NCI-H2196 treated with DMSO at 0.1 percent for 48 hours (cell line): ENCODE results near the gene TYMS.

Experiments
- DNase-seq: peaks from one replicate; lab custom pipeline; 2025; ENCODE audit not compliant: unreplicated experiment; lab: John Stamatoyannopoulos, UW

TYMS gene

DNA sequence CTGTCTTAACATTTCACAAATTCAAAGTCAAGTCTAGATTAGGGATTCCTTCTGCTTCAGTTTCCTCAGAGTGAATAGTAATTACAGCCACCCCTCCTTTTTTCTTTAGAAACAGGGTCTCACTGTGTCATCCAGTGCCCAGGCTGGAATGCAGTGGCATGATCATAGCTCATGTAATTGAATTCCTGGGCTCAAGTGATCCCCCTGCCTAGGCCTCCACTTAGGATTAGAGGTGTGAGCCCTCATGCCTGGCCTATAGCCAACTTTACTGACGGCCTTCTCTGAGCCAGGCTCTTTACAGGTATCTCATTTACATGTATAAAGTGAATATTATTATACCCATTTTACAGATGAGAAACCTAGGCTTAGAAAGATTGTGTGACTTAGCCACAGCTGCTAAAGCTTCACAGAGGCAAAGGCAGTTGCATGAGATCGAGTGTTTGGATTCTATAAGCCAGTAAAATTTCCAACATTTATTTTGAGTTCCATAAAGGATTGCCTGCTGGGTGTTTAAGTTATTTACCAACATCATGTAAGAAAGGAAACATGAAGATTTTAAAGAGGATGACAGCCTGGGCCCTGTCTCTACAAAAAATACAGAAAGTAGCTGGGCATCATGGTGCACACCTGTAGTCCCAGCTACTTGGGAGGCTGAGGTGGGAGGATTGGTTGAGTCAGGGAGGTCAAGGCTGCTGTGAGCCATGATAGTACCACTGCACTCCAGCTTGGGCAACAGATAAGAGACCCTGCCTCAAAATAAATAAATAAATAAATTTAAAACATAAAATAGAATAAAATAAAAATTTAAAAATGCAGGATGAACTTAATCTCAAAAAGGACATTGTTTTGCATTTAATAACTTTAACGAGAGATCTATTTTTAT lies 53.2 kb downstream of the TYMS start:
- no peak for DNase-seq

GRCh38 chr18:711310-711656 lies 53.8 kb downstream of the TYMS start:
- DNase-seq, result no peak

GRCh38 chr18:711657-712400 lies 54.4 kb downstream of the TYMS start:
- DNase-seq, result peak; percentile 37

DNA sequence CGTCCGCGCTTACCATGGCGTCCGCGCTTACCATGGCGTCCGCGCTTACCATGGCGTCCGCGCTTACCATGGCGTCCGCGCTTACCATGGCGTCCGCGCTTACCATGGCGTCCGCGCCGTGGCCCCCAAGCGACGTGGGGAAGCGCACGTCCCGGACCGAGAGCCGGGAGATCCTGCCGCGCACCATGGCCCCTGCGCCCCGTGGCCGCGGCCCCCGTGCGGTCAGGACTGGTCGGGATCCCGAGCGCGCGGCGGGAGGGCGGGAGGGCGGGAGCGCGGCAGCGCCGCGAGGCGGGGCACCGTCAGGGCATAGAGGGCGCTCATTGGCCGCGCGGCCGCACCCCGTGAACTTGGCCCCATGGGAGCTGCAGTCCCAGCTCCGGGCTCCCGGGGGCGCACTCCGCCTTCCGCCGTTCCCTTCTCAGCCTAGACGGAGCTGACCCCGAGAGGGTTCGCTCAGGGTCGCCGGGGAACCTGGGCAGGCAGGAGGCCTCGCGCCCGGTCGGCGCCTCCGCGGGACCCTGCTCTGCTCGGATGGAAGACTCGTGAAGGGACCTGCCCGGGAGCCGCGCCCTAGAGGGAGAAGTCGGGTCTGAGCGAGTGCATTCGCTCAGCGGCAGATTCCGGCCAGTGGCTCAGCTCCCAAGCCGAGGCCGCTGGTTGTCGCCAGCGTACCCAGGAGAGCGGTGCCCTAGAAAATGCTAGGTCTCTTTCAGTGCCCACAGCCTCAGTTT lies 55.1 kb downstream of the TYMS start, which contains the start of gene ENOSF1:
TSS of gene ENOSF1 (minus strand) at position 230 of the 734 bp plus-strand sequence. CDS start at position 187, 43 bp downstream.
- peak; percentile 59 for DNase-seq

- DNase-seq, result no peak
Observed at GRCh38 chr18:713135-713490, 55.7 kb downstream of the TYMS start.

DNA sequence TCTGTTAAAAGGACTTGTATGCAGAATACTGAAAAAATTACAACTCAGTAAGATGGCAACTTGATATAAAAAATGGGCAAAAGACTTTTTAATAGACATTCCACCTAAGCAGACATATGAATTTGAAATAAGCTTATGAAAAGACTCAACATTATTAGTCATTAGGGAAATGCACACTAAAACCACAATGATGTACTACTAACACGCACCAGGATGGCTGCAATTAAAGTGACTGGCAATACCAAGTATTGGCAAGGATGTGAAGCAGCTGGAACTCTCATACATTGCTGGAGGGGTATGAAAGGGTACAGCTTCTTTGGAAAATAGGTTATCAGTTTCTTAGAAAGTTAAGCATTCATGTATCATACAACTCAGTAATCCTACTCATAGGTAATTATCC lies 58.2 kb downstream of the TYMS start:
- no peak for DNase-seq

- no peak for DNase-seq
Observed at GRCh38 chr18:717003-717402, 59.5 kb downstream of the TYMS start.
